ENCODE data around the gene ZBTB26.
"Not testable (repeated sequence)": the region's sequence is repeated elsewhere in the genome, so short reads cannot be mapped to it uniquely, and the experiment has no call there.

ZBTB26 gene

DNA sequence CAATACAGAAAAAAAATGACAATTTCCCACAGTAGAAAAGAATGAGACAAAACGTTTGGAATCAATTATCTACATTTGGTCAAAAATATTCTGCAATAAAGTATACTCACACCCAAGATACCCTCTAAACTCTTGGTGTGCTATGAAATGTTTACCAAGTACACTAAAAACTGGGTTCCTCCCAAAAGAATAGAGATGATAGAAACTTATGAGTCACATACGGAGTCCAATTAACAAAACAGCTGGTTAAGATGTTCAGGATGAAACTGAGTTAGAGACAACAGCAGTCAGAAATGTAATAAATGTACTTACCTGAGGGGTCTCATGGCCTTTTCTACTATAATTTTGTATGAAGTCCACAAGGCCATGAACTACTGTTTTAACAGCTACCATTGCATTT lies 51.9 kb downstream of the ZBTB26 start:
- DNase-seq (ENCODE audit: low read depth) = no peak
- no peak overlapping the region for H3K4me3 ChIP-seq (ENCODE audit: low read depth, low read length)
- TF ChIP-seq, protein P1, sequence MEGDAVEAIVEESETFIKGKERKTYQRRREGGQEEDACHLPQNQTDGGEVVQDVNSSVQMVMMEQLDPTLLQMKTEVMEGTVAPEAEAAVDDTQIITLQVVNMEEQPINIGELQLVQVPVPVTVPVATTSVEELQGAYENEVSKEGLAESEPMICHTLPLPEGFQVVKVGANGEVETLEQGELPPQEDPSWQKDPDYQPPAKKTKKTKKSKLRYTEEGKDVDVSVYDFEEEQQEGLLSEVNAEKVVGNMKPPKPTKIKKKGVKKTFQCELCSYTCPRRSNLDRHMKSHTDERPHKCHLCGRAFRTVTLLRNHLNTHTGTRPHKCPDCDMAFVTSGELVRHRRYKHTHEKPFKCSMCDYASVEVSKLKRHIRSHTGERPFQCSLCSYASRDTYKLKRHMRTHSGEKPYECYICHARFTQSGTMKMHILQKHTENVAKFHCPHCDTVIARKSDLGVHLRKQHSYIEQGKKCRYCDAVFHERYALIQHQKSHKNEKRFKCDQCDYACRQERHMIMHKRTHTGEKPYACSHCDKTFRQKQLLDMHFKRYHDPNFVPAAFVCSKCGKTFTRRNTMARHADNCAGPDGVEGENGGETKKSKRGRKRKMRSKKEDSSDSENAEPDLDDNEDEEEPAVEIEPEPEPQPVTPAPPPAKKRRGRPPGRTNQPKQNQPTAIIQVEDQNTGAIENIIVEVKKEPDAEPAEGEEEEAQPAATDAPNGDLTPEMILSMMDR (IDR thresholded peaks at IDR 0.05; ENCODE audit: low read depth, low read length, missing control alignments) = no peak

DNA sequence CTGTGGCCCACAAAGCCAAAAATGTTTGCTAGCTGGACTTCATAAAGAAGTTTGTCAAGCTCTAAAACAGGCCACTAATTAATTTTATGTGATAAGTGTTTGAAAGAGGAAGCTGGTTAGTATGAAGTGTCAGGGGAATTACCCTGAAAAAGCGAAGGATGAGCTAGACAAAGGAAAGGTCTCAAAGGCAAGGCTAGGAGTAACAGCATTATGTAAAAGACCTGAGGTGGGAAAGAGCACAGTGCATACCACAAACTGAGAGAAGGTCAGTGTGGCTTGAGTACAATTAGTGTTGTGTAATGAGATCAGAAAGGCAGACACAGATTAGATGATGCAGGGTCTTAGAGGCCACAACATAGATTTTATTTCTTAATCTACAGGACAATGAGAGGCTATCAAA lies 55.8 kb downstream of the ZBTB26 start:
- no peak overlapping the region for H3K4me3 ChIP-seq (ENCODE audit: low read depth, low read length)
- no peak for DNase-seq (ENCODE audit: low read depth)
- TF ChIP-seq, protein P1 (IDR thresholded peaks at IDR 0.05; ENCODE audit: low read depth, low read length, missing control alignments) = no peak

DNA sequence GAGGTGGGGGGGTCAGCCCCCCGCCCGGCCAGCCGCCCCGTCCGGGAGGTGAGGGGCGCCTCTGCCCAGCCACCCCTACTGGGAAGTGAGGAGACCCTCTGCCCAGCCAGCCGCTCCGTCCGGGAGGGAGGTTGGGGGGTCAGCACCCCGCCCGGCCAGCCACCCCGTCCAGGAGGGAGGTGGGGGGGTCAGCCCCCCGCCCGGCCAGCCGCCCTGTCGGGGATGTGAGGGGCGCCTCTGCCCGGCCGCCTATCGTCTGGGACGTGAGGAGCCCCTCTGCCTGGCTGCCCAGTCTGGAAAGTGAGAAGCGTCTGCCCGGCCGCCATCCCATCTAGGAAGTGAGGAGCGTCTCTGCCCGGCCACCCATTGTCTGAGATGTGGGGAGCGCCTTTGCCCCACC lies 64.0 kb downstream of the ZBTB26 start:
- not testable (repeated sequence) for H3K4me3 ChIP-seq (ENCODE audit: low read depth, low read length); DNase-seq (ENCODE audit: low read depth)

DNA sequence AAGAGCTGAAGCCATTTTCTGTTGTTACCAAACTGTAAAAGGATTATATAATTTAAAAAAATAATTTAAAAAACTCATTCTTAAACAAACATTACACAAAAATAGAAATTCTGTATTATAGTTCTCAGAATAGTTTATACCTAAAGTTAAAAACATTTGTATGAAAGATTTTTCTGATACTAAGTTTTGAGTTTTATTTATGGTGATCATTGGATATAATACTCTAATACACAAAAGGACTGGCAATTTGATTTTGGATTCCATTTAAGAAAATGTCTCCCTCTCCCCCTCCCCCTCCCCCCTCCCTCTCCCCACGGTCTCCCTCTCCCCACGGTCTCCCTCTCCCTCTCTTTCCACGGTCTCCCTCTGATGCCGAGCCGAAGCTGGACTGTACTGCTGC lies 65.2 kb downstream of the ZBTB26 start:
- DNase-seq (ENCODE audit: low read depth) = no peak
- TF ChIP-seq, protein P1 (IDR thresholded peaks at IDR 0.05; ENCODE audit: low read depth, low read length, missing control alignments) = no peak
- no peak overlapping the region for H3K4me3 ChIP-seq (ENCODE audit: low read depth, low read length)

Measured in GM12864 (cell line).